HPDE6-E6E7 (cell line): ENCODE measurements around the gene FOXP4.

Experiments
- DNase-seq: peaks from one replicate; pipeline ENCODE4 v3.0.0; 2011; ENCODE audit warnings: missing footprints; ENCODE audit errors: extremely low spot score

FOXP4 gene

GRCh38 chr6:41545703-41546474, at the start of gene FOXP4:
TSS of gene FOXP4 (plus strand) at chr6:41546381. CDS start at chr6:41565761, 19,380 bp downstream.
- DNase-seq, result peak; percentile 89

GRCh38 chr6:41497573-41497972, 48.6 kb upstream of the FOXP4 start:
- no peak for DNase-seq

- DNase-seq, result no peak
Measured at GRCh38 chr6:41497994-41498393, 48.2 kb upstream of the FOXP4 start.

GRCh38 chr6:41498968-41499599, 47.1 kb upstream of the FOXP4 start:
- no peak for DNase-seq

- no peak for DNase-seq
Measured at GRCh38 chr6:41500561-41500960, 45.6 kb upstream of the FOXP4 start.

- no peak for DNase-seq
Measured at GRCh38 chr6:41502566-41502916, 43.6 kb upstream of the FOXP4 start.

- no peak for DNase-seq
Measured at GRCh38 chr6:41502917-41503671, 43.1 kb upstream of the FOXP4 start.

- DNase-seq, result no peak
Measured at GRCh38 chr6:41503827-41504465, 42.2 kb upstream of the FOXP4 start.

GRCh38 chr6:41504466-41505121, 41.6 kb upstream of the FOXP4 start:
- no peak for DNase-seq

GRCh38 chr6:41505122-41506049, 40.8 kb upstream of the FOXP4 start:
- no peak for DNase-seq

- no peak for DNase-seq
Measured at GRCh38 chr6:41508479-41508878, 37.7 kb upstream of the FOXP4 start.

GRCh38 chr6:41509580-41509979, 36.6 kb upstream of the FOXP4 start:
- no peak for DNase-seq

- no peak for DNase-seq
Measured at GRCh38 chr6:41511443-41512060, 34.6 kb upstream of the FOXP4 start.

GRCh38 chr6:41512146-41512701, 34.0 kb upstream of the FOXP4 start:
- DNase-seq, result no peak

GRCh38 chr6:41515995-41516394, 30.2 kb upstream of the FOXP4 start:
- no peak for DNase-seq

- DNase-seq, result no peak
Measured at GRCh38 chr6:41518118-41518517, 28.1 kb upstream of the FOXP4 start.

GRCh38 chr6:41519305-41519744, 26.9 kb upstream of the FOXP4 start:
- DNase-seq, result no peak

- no peak for DNase-seq
Measured at GRCh38 chr6:41519745-41520699, 26.2 kb upstream of the FOXP4 start.
